Brain microvascular endothelial cell (primary cell): Measurements from ENCODE around the gene BHLHA15.

Experiments
- DNase-seq: peaks from one replicate; pipeline ENCODE4 v3.0.0-alpha.2; 2020
- H3K27ac ChIP-seq: fragments of 250-450 bp; sonication (Bioruptor Pico); 2 replicates; pipeline ENCODE4 v1.5.1; 2020; ENCODE audit warnings: mild to moderate bottlenecking, moderate library complexity
- H3K27me3 ChIP-seq: fragments of 250-450 bp; sonication (Bioruptor Pico); replicated peaks from 2 replicates; pipeline ENCODE4 v1.5.1; 2020; ENCODE audit warnings: mild to moderate bottlenecking
- H3K36me3 ChIP-seq: fragments of 250-450 bp; sonication (Bioruptor Pico); replicated peaks from 2 replicates; pipeline ENCODE4 v1.5.1; 2020; ENCODE audit warnings: mild to moderate bottlenecking
- H3K4me3 ChIP-seq: 2 replicates; pipeline ENCODE4 v1.5.1; 2011; ENCODE audit warnings: low read depth, mild to moderate bottlenecking, control low read depth, low read length, moderate library complexity
- in situ Hi-C: cut with HindIII; loops from 2 replicates; pipeline ENCODE4 v1.10.0; 2017; ENCODE audit warnings: low sequenced_read_pairs, low pct_ligation_motif_present
- TF ChIP-seq, protein P1 (sequence below): IDR thresholded peaks from 2 replicates; pipeline ENCODE4 v1.5.1; 2011; ENCODE audit warnings: low read depth, mild to moderate bottlenecking, moderate library complexity, low read length, control low read depth, inconsistent platforms; ENCODE audit errors: missing control alignments

Gene BHLHA15

DNA sequence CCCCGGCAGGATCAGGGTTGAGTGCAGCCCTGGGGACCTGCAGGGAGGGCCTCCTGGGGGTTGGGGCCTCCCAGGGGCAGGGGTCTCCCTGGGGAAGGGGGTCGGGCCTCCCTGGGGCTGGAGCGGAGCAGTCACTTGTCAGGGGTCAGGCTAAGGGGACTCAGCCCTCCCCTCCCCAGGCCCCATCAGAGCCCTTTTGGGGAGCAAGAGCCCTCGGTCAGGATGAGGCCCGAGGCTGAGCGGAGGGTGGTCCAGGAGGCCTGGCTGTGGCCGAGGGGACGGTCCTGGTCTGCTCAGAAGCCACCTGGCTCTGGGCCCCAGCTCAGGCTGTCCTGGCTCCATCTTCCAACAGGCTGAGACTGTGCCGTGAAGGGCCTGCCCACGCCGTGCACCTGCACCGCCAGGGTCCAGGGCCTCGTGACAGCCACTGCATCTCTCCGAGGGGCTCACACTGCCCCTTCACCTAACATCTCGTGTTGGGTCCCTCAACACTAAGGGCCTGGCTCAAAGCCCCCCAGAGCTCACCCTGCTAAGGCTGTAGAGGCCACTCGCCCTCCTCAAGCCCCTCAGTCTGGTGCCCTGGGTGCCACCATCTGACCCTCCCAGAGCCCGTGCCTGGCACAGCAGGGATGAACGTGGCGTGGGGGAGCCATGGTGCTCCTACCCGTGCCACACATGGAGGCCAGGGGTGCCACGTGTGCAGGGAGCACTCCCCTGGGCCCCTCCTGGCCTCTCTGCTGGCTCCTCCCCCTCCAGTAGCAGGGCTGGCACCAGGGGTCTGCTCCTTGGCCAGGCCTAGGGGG, 12.9 kb downstream of the BHLHA15 start:
- no peak for DNase-seq
- in situ Hi-C loops = no loop called here
- H3K36me3 ChIP-seq = peaks cover 3% of the 10 kb centered on the region
- no peak overlapping the region for H3K27ac ChIP-seq
- TF ChIP-seq, protein P1, sequence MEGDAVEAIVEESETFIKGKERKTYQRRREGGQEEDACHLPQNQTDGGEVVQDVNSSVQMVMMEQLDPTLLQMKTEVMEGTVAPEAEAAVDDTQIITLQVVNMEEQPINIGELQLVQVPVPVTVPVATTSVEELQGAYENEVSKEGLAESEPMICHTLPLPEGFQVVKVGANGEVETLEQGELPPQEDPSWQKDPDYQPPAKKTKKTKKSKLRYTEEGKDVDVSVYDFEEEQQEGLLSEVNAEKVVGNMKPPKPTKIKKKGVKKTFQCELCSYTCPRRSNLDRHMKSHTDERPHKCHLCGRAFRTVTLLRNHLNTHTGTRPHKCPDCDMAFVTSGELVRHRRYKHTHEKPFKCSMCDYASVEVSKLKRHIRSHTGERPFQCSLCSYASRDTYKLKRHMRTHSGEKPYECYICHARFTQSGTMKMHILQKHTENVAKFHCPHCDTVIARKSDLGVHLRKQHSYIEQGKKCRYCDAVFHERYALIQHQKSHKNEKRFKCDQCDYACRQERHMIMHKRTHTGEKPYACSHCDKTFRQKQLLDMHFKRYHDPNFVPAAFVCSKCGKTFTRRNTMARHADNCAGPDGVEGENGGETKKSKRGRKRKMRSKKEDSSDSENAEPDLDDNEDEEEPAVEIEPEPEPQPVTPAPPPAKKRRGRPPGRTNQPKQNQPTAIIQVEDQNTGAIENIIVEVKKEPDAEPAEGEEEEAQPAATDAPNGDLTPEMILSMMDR = no peak
- no peaks in the 10 kb centered on the region for H3K27me3 ChIP-seq
- H3K4me3 ChIP-seq = no peak overlapping the region

DNA sequence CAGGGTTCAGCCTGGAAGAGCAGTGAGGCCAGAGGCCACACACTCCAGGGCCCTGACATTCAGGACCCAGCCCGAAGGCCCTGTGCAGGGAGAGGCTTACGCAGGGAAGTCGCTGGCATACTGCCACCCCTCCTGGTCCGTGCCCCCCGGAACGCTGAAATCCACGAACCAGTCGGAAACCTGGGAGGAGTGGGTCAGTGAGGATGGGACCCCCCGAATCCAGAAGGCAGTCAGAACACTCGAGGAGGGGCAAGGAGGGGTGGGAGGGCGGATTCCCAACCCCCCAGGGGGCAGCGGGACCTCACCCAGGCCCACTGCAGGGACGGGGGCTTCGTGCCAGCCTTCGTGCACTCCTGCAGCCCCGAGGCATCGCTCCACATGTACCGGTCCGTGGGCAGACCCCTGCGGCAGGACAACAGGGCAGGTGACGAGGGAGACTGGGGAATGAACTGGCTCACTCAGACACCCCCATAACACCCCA, 13.5 kb downstream of the BHLHA15 start:
- Histone ChIP-seq H3K4me3 (no peak overlapping the region), H3K36me3 (peaks cover 3% of the 10 kb centered on the region), H3K27ac (no peak overlapping the region), H3K27me3 (no peaks in the 10 kb centered on the region)
- TF ChIP-seq, protein P1 = no peak
- in situ Hi-C loops = no loop called here
- DNase-seq = no peak

DNA sequence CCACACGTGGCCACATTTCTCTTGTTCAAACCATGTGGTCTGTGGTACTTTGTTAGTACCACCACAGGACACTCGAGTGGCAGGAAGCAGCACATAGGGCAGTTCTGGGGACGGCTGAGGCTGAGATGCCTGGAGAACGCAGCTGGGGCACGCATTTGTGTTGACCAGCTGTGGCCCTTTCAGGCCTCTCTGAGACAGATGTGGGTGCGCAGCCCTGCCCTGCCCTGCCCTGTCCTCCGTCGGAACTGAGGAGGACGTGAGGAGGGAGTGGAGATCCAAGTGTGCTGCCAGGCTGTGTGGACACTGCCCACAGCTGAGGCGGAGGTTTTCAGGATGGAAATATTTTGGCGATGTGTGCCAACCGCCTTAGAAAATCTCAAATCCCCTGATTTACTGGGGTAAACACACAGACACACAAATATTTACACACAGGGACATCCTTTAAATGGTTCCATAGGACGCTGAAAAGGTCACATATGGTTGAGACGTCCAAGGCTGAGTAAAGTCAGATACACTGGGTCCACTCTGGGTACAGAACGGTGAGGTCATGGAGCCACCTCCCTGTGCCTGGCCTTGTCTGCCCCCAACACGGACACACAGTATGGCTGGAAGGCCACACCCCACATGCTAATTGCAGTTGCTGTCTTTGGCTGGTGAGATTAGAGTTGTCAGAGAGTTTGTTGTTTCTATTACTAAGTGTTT, 14.8 kb downstream of the BHLHA15 start:
- Histone ChIP-seq H3K36me3 (peaks cover 7% of the 10 kb centered on the region), H3K27ac (no peak overlapping the region), H3K27me3 (no peaks in the 10 kb centered on the region), H3K4me3 (no peak overlapping the region)
- no peak for DNase-seq
- in situ Hi-C loops = no loop called here
- TF ChIP-seq, protein P1 = no peak

DNA sequence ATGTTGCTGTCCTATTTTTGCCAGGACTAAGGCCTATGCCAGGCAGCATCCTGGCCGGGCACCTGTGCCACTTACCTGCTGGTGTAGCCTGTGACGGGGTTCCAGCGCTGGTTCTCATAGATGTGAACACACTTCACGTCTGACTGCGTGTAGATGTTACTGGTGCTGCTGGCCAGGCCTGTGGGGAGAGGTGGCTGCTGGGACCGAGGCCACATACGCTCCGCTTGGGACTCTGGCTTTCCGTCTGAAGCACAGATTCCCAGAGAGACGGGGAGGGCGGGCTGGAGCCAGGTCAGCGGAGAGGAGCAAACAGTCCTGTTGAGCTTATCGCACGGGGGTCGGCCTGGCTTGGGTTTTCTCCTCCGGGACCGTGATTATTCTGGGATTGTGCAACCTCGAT, 16.7 kb downstream of the BHLHA15 start:
- TF ChIP-seq, protein P1 = no peak
- H3K36me3 ChIP-seq = peaks cover 7% of the 10 kb centered on the region
- no peak overlapping the region for H3K4me3 ChIP-seq
- no peaks in the 10 kb centered on the region for H3K27me3 ChIP-seq
- DNase-seq = no peak
- in situ Hi-C loops = no loop called here
- H3K27ac ChIP-seq = no peak overlapping the region

DNA sequence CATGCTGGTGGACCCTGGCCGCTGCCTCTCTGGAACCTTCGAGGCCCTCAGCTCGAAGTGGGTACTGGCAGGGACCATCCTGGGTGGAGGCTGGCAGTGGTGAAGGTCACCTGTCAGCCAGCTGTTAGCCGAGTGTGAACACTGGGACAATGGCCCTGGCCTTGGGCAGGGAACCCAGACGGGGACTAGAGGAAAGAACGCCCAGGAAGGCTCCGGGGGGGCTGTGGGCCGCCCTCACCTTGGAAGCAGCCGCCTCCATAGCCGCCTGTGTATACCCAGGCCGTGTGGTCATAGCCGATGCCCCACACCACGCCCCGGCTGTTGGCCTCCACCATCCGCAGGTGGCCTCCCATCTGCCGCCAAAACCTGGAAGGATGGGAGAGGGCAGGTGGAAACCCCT, 17.6 kb downstream of the BHLHA15 start:
- no peak overlapping the region for H3K27ac ChIP-seq
- peaks cover 7% of the 10 kb centered on the region for H3K36me3 ChIP-seq
- in situ Hi-C loops = no loop called here
- H3K4me3 ChIP-seq = no peak overlapping the region
- TF ChIP-seq, protein P1 = no peak
- DNase-seq = no peak
- no peaks in the 10 kb centered on the region for H3K27me3 ChIP-seq
